ENCODE data around the gene MTNR1A.

MTNR1A gene

GRCh38 chr4:186591651-186592050, 36.3 kb upstream of the MTNR1A start:
- no peak overlapping the region for H3K4me3 ChIP-seq (ENCODE audit: low read length)
- DNase-seq (ENCODE audit: low read depth, low spot score), result no peak
- WGBS (ENCODE audit: insufficient coverage, insufficient read length), result no CpG with 5 or more reads among the region's 6 CpGs
- no peaks in the 10 kb centered on the region for H3K4me1 ChIP-seq (ENCODE audit: control insufficient read depth, insufficient read depth, low read length)
- H3K27me3 ChIP-seq (ENCODE audit: control insufficient read depth, insufficient read depth, low read length), result no peaks in the 10 kb centered on the region
- H3K36me3 ChIP-seq (ENCODE audit: control insufficient read depth, insufficient read depth, low read length), result peaks cover 7% of the 10 kb centered on the region; the same call in 1 of the 2 replicates
- no peaks in the 10 kb centered on the region for H3K9me3 ChIP-seq (ENCODE audit: control insufficient read depth, insufficient read depth, low read length)
- no peak overlapping the region for H3K27ac ChIP-seq (ENCODE audit: low read length)

- Histone ChIP-seq H3K27me3 (ENCODE audit: control insufficient read depth, insufficient read depth, low read length) (no peaks in the 10 kb centered on the region), H3K4me3 (ENCODE audit: low read length) (no peak overlapping the region), H3K4me1 (ENCODE audit: control insufficient read depth, insufficient read depth, low read length) (no peaks in the 10 kb centered on the region), H3K27ac (ENCODE audit: low read length) (no peak overlapping the region), H3K36me3 (ENCODE audit: control insufficient read depth, insufficient read depth, low read length) (peaks cover 6% of the 10 kb centered on the region; the same call in 1 of the 2 replicates), H3K9me3 (ENCODE audit: control insufficient read depth, insufficient read depth, low read length) (no peaks in the 10 kb centered on the region; the same call in 1 of the 2 replicates)
- no peak for DNase-seq (ENCODE audit: low read depth, low spot score)
- no CpG with 5 or more reads among the region's 20 CpGs for WGBS (ENCODE audit: insufficient coverage, insufficient read length)
Measured at GRCh38 chr4:186588503-186588902, 33.1 kb upstream of the MTNR1A start.

GRCh38 chr4:186587416-186588018, 32.1 kb upstream of the MTNR1A start:
- H3K9me3 ChIP-seq (ENCODE audit: control insufficient read depth, insufficient read depth, low read length), result no peaks in the 10 kb centered on the region; the same call in 1 of the 2 replicates
- no peak overlapping the region for H3K27ac ChIP-seq (ENCODE audit: low read length)
- DNase-seq (ENCODE audit: low read depth, low spot score), result peak; percentile 25
- no peak overlapping the region for H3K4me3 ChIP-seq (ENCODE audit: low read length)
- peaks cover 6% of the 10 kb centered on the region; the same call in 1 of the 2 replicates for H3K36me3 ChIP-seq (ENCODE audit: control insufficient read depth, insufficient read depth, low read length)
- WGBS (ENCODE audit: insufficient coverage, insufficient read length), result no CpG with 5 or more reads among the region's 4 CpGs
- H3K27me3 ChIP-seq (ENCODE audit: control insufficient read depth, insufficient read depth, low read length), result no peaks in the 10 kb centered on the region
- no peaks in the 10 kb centered on the region for H3K4me1 ChIP-seq (ENCODE audit: control insufficient read depth, insufficient read depth, low read length)

- DNase-seq (ENCODE audit: low read depth, low spot score), result no peak
- no peak overlapping the region for H3K27ac ChIP-seq (ENCODE audit: low read length)
- H3K36me3 ChIP-seq (ENCODE audit: control insufficient read depth, insufficient read depth, low read length), result peaks cover 6% of the 10 kb centered on the region; the same call in 1 of the 2 replicates
- 100% methylated on average over 1 of the region's 8 CpGs for WGBS (ENCODE audit: insufficient coverage, insufficient read length)
- no peaks in the 10 kb centered on the region for H3K27me3 ChIP-seq (ENCODE audit: control insufficient read depth, insufficient read depth, low read length)
- H3K4me3 ChIP-seq (ENCODE audit: low read length), result no peak overlapping the region
- H3K4me1 ChIP-seq (ENCODE audit: control insufficient read depth, insufficient read depth, low read length), result no peaks in the 10 kb centered on the region
- H3K9me3 ChIP-seq (ENCODE audit: control insufficient read depth, insufficient read depth, low read length), result no peaks in the 10 kb centered on the region; the same call in 1 of the 2 replicates
Measured at GRCh38 chr4:186586205-186586604, 30.8 kb upstream of the MTNR1A start.

GRCh38 chr4:186584912-186585311, 29.5 kb upstream of the MTNR1A start:
- no peak for DNase-seq (ENCODE audit: low read depth, low spot score)
- no peaks in the 10 kb centered on the region; the same call in 1 of the 2 replicates for H3K9me3 ChIP-seq (ENCODE audit: control insufficient read depth, insufficient read depth, low read length)
- no peaks in the 10 kb centered on the region for H3K4me1 ChIP-seq (ENCODE audit: control insufficient read depth, insufficient read depth, low read length)
- no CpG with 5 or more reads among the region's 6 CpGs for WGBS (ENCODE audit: insufficient coverage, insufficient read length)
- H3K27ac ChIP-seq (ENCODE audit: low read length), result no peak overlapping the region
- no peak overlapping the region for H3K4me3 ChIP-seq (ENCODE audit: low read length)
- no peaks in the 10 kb centered on the region for H3K27me3 ChIP-seq (ENCODE audit: control insufficient read depth, insufficient read depth, low read length)
- peaks cover 6% of the 10 kb centered on the region; the same call in 1 of the 2 replicates for H3K36me3 ChIP-seq (ENCODE audit: control insufficient read depth, insufficient read depth, low read length)

GRCh38 chr4:186581421-186581820, 26.1 kb upstream of the MTNR1A start:
- Histone ChIP-seq H3K27ac (ENCODE audit: low read length) (no peak overlapping the region), H3K36me3 (ENCODE audit: control insufficient read depth, insufficient read depth, low read length) (peaks cover 2% of the 10 kb centered on the region; the same call in 1 of the 2 replicates), H3K9me3 (ENCODE audit: control insufficient read depth, insufficient read depth, low read length) (no peaks in the 10 kb centered on the region; the same call in 1 of the 2 replicates), H3K27me3 (ENCODE audit: control insufficient read depth, insufficient read depth, low read length) (no peaks in the 10 kb centered on the region), H3K4me1 (ENCODE audit: control insufficient read depth, insufficient read depth, low read length) (no peaks in the 10 kb centered on the region), H3K4me3 (ENCODE audit: low read length) (no peak overlapping the region)
- DNase-seq (ENCODE audit: low read depth, low spot score), result no peak
- no CpG with 5 or more reads among the region's 6 CpGs for WGBS (ENCODE audit: insufficient coverage, insufficient read length)

GRCh38 chr4:186580669-186581068, 25.3 kb upstream of the MTNR1A start:
- Histone ChIP-seq H3K36me3 (ENCODE audit: control insufficient read depth, insufficient read depth, low read length) (no peaks in the 10 kb centered on the region), H3K9me3 (ENCODE audit: control insufficient read depth, insufficient read depth, low read length) (no peaks in the 10 kb centered on the region; the same call in 1 of the 2 replicates), H3K4me1 (ENCODE audit: control insufficient read depth, insufficient read depth, low read length) (no peaks in the 10 kb centered on the region), H3K27me3 (ENCODE audit: control insufficient read depth, insufficient read depth, low read length) (no peaks in the 10 kb centered on the region), H3K27ac (ENCODE audit: low read length) (no peak overlapping the region), H3K4me3 (ENCODE audit: low read length) (no peak overlapping the region)
- no peak for DNase-seq (ENCODE audit: low read depth, low spot score)
- WGBS (ENCODE audit: insufficient coverage, insufficient read length), result no CpG with 5 or more reads among the region's 1 CpG

- no CpG with 5 or more reads among the region's 23 CpGs for WGBS (ENCODE audit: insufficient coverage, insufficient read length)
- Histone ChIP-seq H3K27ac (ENCODE audit: low read length) (no peak overlapping the region), H3K4me3 (ENCODE audit: low read length) (no peak overlapping the region)
Measured at GRCh38 chr4:186570193-186570996, 15.0 kb upstream of the MTNR1A start.

GRCh38 chr4:186569533-186570192, 14.3 kb upstream of the MTNR1A start:
- no peak overlapping the region for H3K27ac ChIP-seq (ENCODE audit: low read length)
- H3K4me1 ChIP-seq (ENCODE audit: control insufficient read depth, insufficient read depth, low read length), result no peaks in the 10 kb centered on the region
- no peaks in the 10 kb centered on the region for H3K36me3 ChIP-seq (ENCODE audit: control insufficient read depth, insufficient read depth, low read length)
- no peak overlapping the region for H3K4me3 ChIP-seq (ENCODE audit: low read length)
- DNase-seq (ENCODE audit: low read depth, low spot score), result no peak
- WGBS (ENCODE audit: insufficient coverage, insufficient read length), result no CpG with 5 or more reads among the region's 10 CpGs
- no peaks in the 10 kb centered on the region for H3K27me3 ChIP-seq (ENCODE audit: control insufficient read depth, insufficient read depth, low read length)
- no peaks in the 10 kb centered on the region for H3K9me3 ChIP-seq (ENCODE audit: control insufficient read depth, insufficient read depth, low read length)

More at GRCh38 chr4:186570193-186570996, 15.0 kb upstream of the MTNR1A start:
- Histone ChIP-seq H3K9me3 (ENCODE audit: control insufficient read depth, insufficient read depth, low read length) (no peaks in the 10 kb centered on the region), H3K27me3 (ENCODE audit: control insufficient read depth, insufficient read depth, low read length) (no peaks in the 10 kb centered on the region), H3K4me1 (ENCODE audit: control insufficient read depth, insufficient read depth, low read length) (no peaks in the 10 kb centered on the region), H3K36me3 (ENCODE audit: control insufficient read depth, insufficient read depth, low read length) (no peaks in the 10 kb centered on the region)
- no peak for DNase-seq (ENCODE audit: low read depth, low spot score)

GRCh38 chr4:186566068-186566467, 10.7 kb upstream of the MTNR1A start:
- Histone ChIP-seq H3K27me3 (ENCODE audit: control insufficient read depth, insufficient read depth, low read length) (no peaks in the 10 kb centered on the region), H3K36me3 (ENCODE audit: control insufficient read depth, insufficient read depth, low read length) (no peaks in the 10 kb centered on the region), H3K4me1 (ENCODE audit: control insufficient read depth, insufficient read depth, low read length) (no peaks in the 10 kb centered on the region), H3K4me3 (ENCODE audit: low read length) (no peak overlapping the region), H3K9me3 (ENCODE audit: control insufficient read depth, insufficient read depth, low read length) (no peaks in the 10 kb centered on the region), H3K27ac (ENCODE audit: low read length) (no peak overlapping the region)
- no peak for DNase-seq (ENCODE audit: low read depth, low spot score)
- no CpG with 5 or more reads among the region's 7 CpGs for WGBS (ENCODE audit: insufficient coverage, insufficient read length)

Data from iPS DF 6.9 (cell line).